ENCODE data around the gene TCF4. TPM values are rescaled to one million over a fixed set of nuclear protein-coding genes. Genes with fewer than 3 reads are reported as not detected.

TCF4 gene
- total RNA-seq, 4 donors from 2014 or later, result 30.3 to 51.1 (median 40.1) TPM

DNA sequence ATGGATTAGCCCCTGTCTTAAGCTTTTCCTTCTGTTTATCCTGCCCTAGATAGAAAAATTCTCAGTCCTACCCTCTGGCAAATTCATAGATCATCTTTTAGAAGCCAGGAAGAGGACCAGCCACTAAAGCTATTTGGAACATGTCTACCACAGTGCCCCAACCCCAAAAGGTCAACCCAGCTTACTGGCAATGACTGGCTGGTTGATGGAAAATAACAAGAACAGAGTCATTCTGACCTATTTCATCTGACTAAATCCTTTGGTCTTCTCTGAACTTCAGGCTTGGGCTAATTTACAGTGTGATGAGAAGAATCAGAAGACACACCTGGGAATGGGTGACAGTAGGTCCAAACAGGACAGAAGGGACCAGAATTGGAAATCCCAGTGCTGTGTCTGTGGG lies 401.4 kb downstream of the TCF4 start:
- Histone ChIP-seq H3K36me3 (no peaks in the 10 kb centered on the region), H3K4me3 (no peak overlapping the region), H3K9me3 (no peaks in the 10 kb centered on the region), H3K27me3 (no peaks in the 10 kb centered on the region), H3K27ac (no peak overlapping the region), H3K4me1 (no peaks in the 10 kb centered on the region)
- TF ChIP-seq, protein P1, sequence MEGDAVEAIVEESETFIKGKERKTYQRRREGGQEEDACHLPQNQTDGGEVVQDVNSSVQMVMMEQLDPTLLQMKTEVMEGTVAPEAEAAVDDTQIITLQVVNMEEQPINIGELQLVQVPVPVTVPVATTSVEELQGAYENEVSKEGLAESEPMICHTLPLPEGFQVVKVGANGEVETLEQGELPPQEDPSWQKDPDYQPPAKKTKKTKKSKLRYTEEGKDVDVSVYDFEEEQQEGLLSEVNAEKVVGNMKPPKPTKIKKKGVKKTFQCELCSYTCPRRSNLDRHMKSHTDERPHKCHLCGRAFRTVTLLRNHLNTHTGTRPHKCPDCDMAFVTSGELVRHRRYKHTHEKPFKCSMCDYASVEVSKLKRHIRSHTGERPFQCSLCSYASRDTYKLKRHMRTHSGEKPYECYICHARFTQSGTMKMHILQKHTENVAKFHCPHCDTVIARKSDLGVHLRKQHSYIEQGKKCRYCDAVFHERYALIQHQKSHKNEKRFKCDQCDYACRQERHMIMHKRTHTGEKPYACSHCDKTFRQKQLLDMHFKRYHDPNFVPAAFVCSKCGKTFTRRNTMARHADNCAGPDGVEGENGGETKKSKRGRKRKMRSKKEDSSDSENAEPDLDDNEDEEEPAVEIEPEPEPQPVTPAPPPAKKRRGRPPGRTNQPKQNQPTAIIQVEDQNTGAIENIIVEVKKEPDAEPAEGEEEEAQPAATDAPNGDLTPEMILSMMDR (IDR thresholded peaks at IDR 0.05), result no peak
- TF ChIP-seq POLR2AphosphoS5 (IDR thresholded peaks at IDR 0.05) (no peak), EP300 (IDR thresholded peaks at IDR 0.05; ENCODE audit: low read depth) (no peak), POLR2A (IDR thresholded peaks at IDR 0.05) (no peak)
- in situ Hi-C loops (cut with MboI; ENCODE audit: low pct_ligation_motif_present in 1 of 4, low pct_unique_long_range_greater_than_20kb in 1 of 4, low sequenced_read_pairs in 3 of 4) (no loop called here), intact Hi-C loops (cut with DNase I; ENCODE audit: low total_unique reads) (no loop called here)
- no peak for DNase-seq

DNA sequence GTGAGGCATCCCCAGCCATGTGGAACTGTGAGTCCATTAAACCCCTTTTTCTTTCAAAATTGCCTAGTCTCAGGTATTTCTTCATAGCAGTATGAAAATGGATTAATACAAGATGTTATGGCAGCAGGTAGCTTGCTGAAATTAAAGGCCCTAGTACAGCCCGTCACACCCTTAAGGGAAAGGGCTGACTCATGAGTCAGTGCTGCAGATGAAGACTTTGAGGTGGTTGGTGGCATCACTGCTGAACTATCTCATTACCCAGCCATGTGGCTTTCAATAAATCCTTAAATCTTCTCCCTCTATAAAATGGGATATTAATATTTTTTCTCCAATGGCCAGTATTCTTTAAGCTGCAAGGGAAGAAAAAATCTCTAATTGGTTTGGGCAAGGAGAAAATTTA lies 402.6 kb downstream of the TCF4 start:
- in situ Hi-C loops (cut with MboI; ENCODE audit: low pct_ligation_motif_present in 1 of 4, low pct_unique_long_range_greater_than_20kb in 1 of 4, low sequenced_read_pairs in 3 of 4), result no loop called here
- WGBS, 2 donors (ENCODE audit: low coverage in 1 of 2), result 40 to 90% methylated on average over 1 of the region's 1 CpG

DNA sequence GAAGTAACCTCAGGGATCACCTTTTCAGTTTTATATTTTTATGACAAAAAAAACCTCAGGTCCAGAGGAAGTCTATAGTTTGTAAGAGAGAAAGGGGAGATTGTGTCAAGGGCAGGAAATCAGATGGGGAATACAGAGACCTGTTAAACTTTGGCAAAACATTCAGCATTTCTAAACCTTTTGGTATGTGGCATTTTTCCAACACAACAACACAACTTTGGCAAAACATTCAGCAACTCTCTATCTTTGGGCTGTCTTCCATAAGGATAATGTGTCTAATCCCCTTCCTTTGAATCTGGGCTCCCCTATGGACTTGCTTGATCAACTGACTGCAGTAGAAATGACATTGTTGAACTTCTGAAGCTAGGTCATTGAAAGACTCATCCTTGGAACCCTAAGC lies 408.2 kb downstream of the TCF4 start:
- H3K27me3 ChIP-seq, result no peaks in the 10 kb centered on the region
- no peaks in the 10 kb centered on the region for H3K4me1 ChIP-seq
- TF ChIP-seq, protein P1 (IDR thresholded peaks at IDR 0.05), result no peak
- no peak for TF ChIP-seq EP300 (IDR thresholded peaks at IDR 0.05; ENCODE audit: low read depth)
- no peak for TF ChIP-seq POLR2AphosphoS5 (IDR thresholded peaks at IDR 0.05)
- TF ChIP-seq POLR2A (IDR thresholded peaks at IDR 0.05), result no peak
- H3K9me3 ChIP-seq, result no peaks in the 10 kb centered on the region
- in situ Hi-C loops (cut with MboI; ENCODE audit: low pct_ligation_motif_present in 1 of 4, low pct_unique_long_range_greater_than_20kb in 1 of 4, low sequenced_read_pairs in 3 of 4) (no loop called here), intact Hi-C loops (cut with DNase I; ENCODE audit: low total_unique reads) (no loop called here)
- H3K27ac ChIP-seq, result no peak overlapping the region
- H3K4me3 ChIP-seq, result no peak overlapping the region
- H3K36me3 ChIP-seq, result no peaks in the 10 kb centered on the region
- DNase-seq, result no peak

More for the DNA sequence above, 402.6 kb downstream of the TCF4 start:
- intact Hi-C loops (cut with DNase I; ENCODE audit: low total_unique reads), result no loop called here
- no peak overlapping the region for H3K4me3 ChIP-seq
- no peaks in the 10 kb centered on the region for H3K36me3 ChIP-seq
- H3K4me1 ChIP-seq, result no peaks in the 10 kb centered on the region
- no peak for DNase-seq
- no peaks in the 10 kb centered on the region for H3K27me3 ChIP-seq
- no peak overlapping the region for H3K27ac ChIP-seq
- no peak for TF ChIP-seq EP300 (IDR thresholded peaks at IDR 0.05; ENCODE audit: low read depth)
- TF ChIP-seq POLR2AphosphoS5 (IDR thresholded peaks at IDR 0.05), result no peak
- TF ChIP-seq, protein P1 (IDR thresholded peaks at IDR 0.05), result no peak
- no peak for TF ChIP-seq POLR2A (IDR thresholded peaks at IDR 0.05)
- no peaks in the 10 kb centered on the region for H3K9me3 ChIP-seq

DNA sequence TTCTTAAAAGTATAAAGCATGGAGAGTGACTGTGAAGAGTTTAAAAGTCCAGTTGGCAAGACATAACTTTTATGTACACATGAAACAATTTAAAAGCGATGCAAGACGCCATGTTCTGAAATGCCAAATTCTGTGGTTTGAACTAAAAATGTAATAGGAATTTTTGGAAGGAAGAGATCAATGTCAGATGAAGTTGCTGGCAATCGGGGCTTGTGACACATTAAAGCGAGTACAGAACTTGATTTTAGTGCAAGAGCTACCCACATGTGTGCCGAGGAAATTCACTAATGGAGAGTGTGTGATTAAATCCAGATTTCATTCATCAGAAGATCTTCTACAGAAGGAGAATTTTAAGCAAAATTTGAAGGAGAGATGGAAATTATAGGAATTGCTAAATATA lies 408.6 kb downstream of the TCF4 start:
- TF ChIP-seq, protein P1 (IDR thresholded peaks at IDR 0.05), result no peak
- TF ChIP-seq POLR2A (IDR thresholded peaks at IDR 0.05) (no peak), EP300 (IDR thresholded peaks at IDR 0.05; ENCODE audit: low read depth) (no peak)
- H3K27me3 ChIP-seq, result no peaks in the 10 kb centered on the region
- DNase-seq, result no peak
- in situ Hi-C loops (cut with MboI; ENCODE audit: low pct_ligation_motif_present in 1 of 4, low pct_unique_long_range_greater_than_20kb in 1 of 4, low sequenced_read_pairs in 3 of 4) (no loop called here), intact Hi-C loops (cut with DNase I; ENCODE audit: low total_unique reads) (no loop called here)
- WGBS, 2 donors (ENCODE audit: low coverage in 1 of 2), result 76 to 92% methylated on average over 4 to 5 of the region's 5 CpGs
- no peak overlapping the region for H3K4me3 ChIP-seq
- no peaks in the 10 kb centered on the region for H3K9me3 ChIP-seq
- no peaks in the 10 kb centered on the region for H3K4me1 ChIP-seq
- H3K27ac ChIP-seq, result no peak overlapping the region
- H3K36me3 ChIP-seq, result no peaks in the 10 kb centered on the region
